ENCODE results near the gene HBS1L.

The HBS1L gene

DNA sequence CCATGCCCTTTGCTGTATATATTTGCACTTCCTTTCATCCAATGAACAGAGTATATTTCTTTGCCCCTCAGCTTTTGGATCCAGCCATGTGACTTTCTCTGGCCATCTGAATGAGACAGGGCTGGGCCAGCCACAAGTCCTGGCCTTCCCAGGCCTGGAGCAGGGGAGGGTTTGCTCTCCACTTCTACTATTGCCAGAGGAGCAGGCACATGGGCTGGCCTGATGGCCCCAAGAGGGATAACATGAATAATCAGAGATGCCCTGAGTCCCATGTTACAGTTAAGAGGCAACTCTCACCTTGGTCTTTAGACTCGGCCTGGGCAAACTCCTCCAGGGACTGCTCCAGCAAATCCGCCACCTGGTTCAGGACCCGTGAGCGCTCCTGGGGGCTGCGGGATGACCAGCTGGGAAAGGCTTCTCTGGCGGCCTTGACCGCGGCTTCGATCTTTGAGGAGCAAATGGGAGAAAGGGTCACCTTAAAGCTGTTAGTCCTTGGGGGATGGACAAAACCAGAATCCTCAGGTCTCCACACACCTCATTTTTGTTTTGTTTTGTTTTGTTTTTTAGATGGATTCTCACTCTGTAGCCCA lies 111.0 kb downstream of the HBS1L start:
- no peak for DNase-seq

DNA sequence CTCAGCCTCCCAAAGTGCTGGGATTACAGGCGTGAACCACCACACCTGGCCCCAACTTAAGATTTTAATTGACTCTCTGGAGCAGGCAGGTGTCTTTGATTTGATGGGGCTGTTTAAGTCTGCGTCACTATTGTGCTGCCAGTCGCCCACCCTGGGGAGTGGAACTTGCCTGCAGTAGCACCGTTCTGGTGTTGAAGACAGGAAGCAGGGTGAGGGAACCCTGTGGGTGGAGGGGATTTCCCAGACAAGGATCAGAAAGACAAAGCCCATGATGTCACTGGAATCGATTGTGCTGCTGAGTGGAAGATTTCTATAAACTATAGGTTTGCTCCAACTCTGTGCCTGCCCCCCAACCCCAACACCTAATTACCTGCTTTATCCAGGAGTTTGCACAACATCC lies 115.7 kb downstream of the HBS1L start:
- DNase-seq: no peak

DNA sequence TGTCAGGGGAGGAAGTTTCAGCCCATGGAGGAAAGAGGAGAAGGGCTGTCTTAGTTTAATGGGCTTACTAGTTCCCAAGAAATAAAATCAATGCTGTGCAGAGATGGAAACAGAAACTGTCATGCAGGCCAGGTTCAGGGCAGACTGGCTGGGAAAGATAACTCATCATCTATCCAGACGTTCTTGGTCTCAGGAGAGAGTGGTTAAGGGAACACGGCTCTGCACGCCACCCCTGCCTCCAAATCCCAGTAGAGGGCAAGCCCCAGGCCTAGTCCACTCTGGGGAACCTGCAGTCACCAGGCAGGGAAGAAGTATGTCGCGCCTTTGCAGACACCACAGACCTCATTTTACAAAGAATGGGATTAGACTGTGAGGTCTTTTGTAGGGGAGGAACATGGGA lies 117.2 kb downstream of the HBS1L start:
- DNase-seq: no peak

DNA sequence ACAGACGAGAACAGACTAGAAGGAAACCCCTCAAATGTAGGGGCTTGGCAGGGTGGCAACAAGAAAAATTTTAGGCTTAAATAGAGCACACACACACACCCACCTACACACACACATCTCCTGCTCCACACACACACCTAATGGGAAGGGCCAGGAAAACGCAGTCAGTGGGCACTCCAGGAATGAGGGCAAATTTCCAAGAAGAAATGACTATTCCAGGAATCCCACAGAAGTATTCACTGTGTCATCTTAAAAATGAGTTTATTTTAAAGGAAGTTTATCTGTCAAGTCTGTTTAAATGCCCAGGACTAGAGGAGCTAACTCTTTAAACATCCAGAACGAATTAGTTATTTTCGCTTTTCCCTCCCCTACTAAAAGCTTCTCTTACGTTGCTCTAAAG lies 117.7 kb downstream of the HBS1L start:
- no peak for DNase-seq

DNA sequence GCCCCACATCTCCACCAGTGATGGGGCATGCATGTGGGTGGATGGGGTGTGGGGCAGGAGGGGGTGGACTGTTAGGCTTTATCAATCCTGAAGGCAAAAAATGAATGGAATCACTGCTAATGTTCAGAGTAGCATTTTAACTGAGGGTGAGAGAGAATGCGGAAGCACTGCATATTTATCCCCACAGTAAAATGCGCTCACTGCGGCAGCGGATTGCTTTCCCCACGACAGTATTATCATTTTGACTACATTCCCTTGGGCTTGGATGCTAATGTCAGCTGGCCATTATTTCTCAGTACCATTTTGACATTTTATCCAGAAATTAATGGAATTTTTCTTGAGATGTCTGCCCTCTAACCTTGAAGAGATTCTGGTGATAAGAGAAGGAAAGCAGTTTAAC lies 118.1 kb downstream of the HBS1L start:
- no peak for DNase-seq

DNA sequence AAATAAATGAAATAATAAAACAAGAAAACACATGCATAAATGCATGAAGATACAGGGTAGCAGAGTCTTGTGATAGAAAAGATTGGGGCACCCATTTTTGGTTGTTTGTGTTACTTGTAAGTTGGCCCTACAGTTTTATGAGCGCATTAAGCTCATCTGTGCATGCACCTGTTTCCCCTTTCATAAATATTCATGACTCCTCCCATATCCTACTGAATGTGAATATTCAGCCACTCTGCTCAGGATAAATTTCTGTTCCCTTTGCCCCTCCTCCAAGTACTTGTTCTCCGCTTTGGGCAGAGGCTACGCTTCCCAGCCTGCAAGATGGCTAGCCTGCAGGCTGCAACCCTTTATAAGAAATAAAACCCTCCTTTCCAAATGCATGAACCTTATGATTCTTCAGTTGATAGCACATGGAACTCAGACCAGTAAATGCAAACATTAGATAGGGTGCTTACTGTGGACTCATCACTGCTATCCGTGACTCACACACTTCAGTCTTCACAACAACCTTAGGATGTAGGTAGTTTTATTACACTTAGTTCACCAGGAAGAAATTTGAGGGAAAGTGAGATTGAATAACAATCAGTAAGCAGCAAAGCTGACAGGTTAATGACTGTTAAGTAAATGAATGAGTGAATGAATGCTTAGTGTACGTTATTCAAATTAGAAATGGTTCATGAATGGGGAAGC lies 119.7 kb downstream of the HBS1L start:
- no peak for DNase-seq

DNA sequence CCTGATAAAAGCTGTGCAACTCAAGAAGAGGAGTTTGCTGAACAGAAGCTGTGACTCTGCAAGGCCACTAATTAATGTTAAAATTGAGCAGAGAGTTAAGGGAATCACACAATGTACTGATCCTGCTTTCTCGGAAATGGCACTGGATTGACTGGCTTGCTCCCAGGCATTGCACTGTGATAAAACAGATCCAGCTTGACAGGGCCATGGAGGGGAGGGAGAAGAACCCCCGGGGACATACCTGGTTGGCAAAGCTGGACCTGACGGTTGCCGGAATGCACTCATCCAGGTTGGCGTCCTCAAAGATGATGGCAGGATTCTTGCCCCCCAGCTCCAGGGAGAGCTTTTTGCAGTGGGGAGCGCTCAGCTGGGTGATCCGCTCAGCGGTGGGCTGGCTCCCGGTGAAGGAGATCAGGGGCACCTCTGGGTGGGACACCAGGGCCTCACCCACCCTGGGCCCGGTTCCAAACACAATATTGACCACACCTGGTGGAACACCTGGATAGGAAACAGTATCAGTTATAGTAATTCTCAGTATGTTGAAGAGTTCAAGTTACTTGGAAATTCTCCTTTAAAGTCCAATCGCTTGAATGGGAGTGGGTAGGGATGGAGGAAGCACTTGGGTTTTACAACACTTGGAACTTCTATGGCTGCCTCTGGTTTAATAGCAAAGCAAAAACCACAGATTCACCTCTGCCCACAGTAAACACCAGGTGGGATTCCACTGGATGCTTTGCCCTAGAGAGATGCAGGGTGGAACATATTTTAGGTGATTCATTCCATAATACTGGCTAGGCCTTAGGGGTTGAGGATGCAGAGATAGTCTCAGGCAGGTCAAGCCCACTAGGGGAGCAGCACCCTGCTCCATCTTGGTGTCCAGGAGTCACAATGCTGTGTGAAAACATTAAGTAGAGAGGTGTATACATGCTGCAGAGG lies 121.8 kb downstream of the HBS1L start:
- no peak for DNase-seq

DNA sequence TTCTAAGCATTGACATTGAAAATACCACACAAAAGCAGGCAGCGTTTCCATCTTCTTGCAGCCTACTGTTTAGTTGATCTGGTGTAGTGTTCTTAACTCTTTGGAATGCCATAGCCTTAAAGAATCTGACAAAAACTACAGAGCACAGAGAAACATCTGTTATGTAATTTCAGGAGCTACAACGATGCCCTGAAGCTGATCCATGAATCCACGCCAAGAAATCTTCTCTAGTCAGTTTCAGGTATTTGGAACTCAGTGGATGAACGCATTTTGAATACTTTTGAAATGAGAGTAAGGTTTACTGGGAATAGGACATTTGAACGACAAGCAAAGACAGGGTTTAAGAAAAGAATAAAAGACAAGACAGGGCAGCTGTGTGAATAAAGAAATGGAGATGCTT lies 122.5 kb downstream of the HBS1L start:
- DNase-seq: no peak

DNA sequence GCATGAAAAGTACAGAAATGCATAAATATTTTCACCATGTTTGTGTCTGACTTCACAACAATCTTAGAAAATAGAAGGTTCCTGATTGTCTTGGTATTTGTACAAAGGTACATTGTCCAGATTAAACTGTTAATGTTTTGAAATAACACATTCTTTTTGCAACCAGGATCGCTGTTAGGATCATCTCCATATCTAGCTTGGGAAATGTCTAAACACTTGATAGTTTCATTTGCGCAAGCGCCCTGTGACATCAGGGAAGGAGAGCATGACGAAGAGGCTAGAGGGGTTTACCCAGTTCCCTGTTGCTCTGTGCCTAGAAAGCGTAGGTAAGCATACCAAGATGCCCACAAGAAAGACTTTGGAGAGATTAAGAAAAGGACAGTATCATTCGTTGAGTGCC lies 124.2 kb downstream of the HBS1L start:
- no peak for DNase-seq

DNA sequence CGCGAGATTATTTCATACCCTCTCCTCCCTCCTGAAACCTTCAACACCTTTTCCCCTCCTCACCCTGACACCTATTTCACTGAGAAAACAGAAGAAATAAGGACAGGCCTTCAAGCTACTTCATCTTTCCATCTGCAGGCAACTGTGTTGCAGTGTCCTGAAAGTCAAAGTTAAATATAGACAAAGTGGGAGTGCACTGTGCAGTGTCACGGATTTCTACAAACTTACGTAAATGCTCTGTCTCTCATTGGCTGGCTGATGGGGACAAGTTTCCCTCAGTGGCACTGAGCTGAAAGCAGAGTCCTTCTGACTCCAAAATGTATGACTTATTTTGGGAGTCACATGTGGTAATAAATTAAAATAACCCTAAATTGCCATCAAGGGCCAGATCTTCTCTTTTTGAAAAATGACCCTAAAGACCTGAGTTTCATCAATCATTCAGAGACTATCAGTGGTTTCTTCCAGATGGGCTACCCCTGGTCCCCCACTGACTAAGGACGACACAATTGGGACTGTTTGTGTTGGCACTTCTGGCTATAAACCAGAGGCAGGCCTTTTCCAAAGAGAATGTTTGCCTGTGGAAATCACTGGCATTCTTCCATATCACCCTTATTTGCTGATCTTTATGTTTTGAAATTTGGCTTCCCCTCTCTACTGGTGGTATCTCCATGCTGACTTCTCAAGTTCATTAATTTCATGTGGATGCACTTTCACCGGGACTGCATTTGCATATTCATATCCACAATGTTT lies 126.3 kb downstream of the HBS1L start:
- DNase-seq: no peak

DNA sequence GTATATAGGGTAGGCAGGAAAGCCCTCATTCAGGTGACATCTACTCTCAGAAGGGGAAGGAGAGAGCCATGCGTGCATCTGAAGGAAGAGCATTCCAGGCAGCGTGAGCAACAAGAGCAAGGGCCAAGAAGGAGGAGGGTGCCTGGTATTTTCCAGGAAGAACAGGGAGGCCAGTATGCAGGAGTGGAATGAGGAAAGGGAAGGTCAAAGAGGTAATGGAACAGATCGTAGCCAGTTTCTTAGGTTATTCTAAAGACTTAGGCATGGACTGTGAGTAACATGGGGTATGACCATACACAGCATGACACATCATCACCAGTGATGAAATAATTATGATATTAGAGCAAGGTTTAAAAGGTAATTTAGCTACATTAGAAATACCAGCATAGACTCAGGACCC lies 128.8 kb downstream of the HBS1L start:
- no peak for DNase-seq

DNA sequence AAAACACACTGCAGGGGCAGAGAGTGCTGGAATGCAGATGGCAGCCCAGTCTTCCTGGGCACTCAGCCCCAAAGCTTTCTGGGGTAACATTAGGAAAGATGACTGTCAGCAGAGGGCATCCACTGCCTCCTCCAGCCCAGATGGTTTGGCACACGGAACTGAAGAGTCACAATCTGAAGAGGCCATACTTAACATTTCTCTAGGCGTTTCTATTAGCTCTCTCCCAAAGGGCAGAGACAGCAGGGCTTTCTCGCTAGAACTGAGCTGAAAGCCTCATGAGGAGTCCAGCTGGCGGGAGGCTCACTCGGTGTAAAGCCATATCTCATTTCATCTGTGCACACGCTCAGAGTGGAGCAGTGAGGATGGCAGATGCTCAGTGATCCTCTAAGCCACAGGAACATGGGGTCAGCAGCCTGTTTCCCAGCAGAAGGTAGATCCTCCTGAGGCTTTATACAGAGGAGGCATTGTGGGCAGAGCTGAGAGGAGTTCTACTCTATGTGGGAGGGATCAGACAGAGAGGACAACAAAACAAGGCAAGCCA lies 132.8 kb downstream of the HBS1L start:
- DNase-seq: no peak

DNA sequence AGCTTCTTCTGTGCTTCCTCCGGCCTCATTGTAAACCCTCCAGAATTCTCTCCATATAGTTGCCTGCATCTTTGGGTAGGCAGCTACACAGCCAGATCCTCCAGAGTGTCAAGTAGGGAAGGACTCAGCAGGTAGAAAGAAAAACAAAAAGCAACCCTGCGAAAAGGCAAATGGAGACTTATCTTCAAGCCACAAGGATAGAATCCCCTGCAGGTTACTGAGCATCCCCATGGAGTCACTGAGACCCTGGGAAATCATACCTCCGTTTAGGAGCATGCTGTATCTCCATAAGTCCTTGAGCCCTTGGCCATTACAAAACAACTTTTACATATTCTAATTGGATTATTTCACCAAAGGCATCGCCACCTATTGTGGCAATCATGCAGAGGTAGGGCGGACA lies 133.3 kb downstream of the HBS1L start:
- no peak for DNase-seq

DNA sequence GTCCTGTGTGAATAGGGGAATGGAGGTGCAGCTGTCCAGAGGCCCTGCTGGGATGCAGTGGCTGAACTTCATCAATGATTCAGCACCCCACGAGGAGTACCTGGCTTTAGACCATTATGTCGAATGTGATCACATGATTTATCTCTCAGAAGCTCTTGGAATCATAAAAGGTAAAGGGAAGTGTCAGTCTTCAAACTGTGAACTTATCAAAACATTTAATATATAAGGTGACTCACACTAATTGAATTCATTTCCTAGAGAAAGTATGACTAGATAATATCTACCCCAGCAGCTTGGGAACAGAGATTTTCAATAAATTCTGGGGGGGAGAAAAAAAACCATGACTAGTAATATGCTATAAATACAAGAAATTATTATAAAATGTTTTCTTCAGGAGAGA lies 134.2 kb downstream of the HBS1L start:
- DNase-seq: no peak

DNA sequence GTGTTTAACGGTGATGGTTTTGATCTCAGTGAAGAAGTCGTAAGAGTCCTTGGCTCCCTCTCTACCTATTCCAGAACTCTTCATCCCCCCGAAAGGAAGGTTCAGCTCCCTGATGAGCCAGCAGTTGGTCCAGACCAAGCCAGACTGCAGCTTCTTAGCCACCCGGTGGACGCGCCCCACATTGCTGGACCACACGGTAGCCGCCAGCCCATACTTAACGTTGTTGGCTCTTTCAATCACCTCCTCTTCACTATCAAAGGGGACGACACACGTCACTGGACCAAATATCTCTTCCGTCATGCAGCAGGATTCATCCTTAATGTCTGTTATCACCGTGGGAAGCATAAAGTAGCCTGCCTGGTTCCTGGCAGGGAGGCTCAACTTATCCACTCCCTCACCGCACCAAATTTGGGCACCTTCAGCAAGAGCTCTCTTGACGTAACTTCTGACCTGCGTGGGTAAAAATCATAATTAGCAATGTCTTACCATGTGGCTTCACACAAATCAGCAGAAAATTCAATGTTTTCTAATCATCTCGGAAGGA lies 136.1 kb downstream of the HBS1L start:
- DNase-seq: no peak

DNA sequence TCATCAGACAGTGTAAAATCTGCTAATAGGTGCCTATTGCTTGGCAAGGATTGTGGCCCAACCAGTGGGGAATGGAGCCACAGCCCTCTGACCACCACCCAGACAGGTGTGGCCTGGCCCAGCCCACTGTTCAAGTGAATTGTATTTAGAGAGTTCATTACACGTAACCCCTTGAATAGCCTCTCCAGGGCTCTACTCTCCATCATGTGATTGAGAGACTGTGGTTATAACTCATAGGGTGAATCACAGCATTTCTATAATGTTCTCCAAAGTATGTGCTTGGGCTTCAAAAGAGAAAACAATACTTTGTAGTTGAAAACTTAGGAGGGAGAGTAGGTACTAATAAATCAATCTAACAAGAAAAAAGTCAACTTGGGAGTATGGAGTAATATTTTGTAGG lies 143.1 kb downstream of the HBS1L start:
- no peak for DNase-seq

DNA sequence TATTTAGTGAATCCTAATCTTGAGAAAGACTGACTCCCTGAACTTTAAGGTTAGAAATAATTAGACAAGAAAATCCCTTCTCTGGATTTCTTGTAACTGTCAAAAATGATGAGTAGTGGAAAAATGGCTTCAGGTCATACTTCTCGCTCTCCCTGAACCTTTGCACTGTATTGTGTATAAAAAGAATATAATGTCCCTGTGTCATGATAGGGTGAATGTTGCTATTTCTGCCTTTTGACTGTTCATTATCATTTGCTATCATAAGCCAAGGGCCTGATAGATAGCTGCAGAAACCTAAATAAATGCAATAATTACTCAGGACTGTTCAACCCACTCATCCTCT lies 144.1 kb downstream of the HBS1L start:
- no peak for DNase-seq
